IMR-90 (cell line): ENCODE data around the gene KRTAP4-12. TPM values are rescaled to one million over a fixed set of nuclear protein-coding genes. Genes with fewer than 3 reads are reported as not detected.
A peak's percentile ranks its signal among the peaks of the same experiment; 100 is the strongest.

ENCODE experiments used
- ATAC-seq: fragments of 200-7000 bp; cut with Tn5 transposase; 2 replicates; pipeline ENCODE4 v1.9.1; 2020; ENCODE audit warnings: low read depth, mild to moderate bottlenecking, moderate library complexity
- BruUV-seq: library from RNA; stranded (reverse); fragments of 400-500 nt; replicated peaks from 2 replicates; lab custom pipeline; 2021; lab: Mats Ljungman, UMichigan
- CTCF ChIA-PET: fragments of 300-600 bp; formaldehyde crosslinking; extraction: SDS; loops from one replicate; lab custom pipeline; 2021; ENCODE audit warnings: antibody characterized with exemption; lab: Yijun Ruan, JAX
- POLR2A ChIA-PET: fragments of 300-600 bp; sonication (Branson Sonifier 250); formaldehyde crosslinking; loops from one replicate; lab custom pipeline; 2022; ENCODE audit warnings: antibody characterized with exemption; ENCODE audit not compliant: unreplicated experiment; lab: Charles Lee
- DNase-seq: peaks from one replicate; pipeline ENCODE4 v3.0.0; 2013
- H2AFZ ChIP-seq: replicated peaks from 2 replicates; pipeline ENCODE3; 2013; ENCODE audit warnings: low read length, mild to moderate bottlenecking; ENCODE audit not compliant: poor library complexity
- H2AK5ac ChIP-seq: 2 replicates; pipeline ENCODE4 v1.6.1; 2013; ENCODE audit warnings: low read depth, low read length, inconsistent platforms
- H2AK9ac ChIP-seq: replicated peaks from 2 replicates; pipeline ENCODE3; 2013; ENCODE audit warnings: mild to moderate bottlenecking, low read depth, low read length, moderate library complexity; ENCODE audit not compliant: poor library complexity
- H2BK120ac ChIP-seq: 2 replicates; pipeline ENCODE4 v1.6.1; 2013; ENCODE audit warnings: low read depth, low read length, inconsistent platforms
- H2BK15ac ChIP-seq: 3 replicates; pipeline ENCODE4 v1.6.1; 2013; ENCODE audit warnings: low read depth, low read length, inconsistent platforms
- H2BK20ac ChIP-seq: 2 replicates; pipeline ENCODE4 v1.6.1; 2013; ENCODE audit warnings: low read depth, mild to moderate bottlenecking, inconsistent platforms, low read length, moderate library complexity
- H2BK5ac ChIP-seq: 2 replicates; pipeline ENCODE4 v1.6.1; 2013; ENCODE audit warnings: mild to moderate bottlenecking, low read depth, low read length, inconsistent platforms; ENCODE audit not compliant: poor library complexity, severe bottlenecking
- H3K14ac ChIP-seq: replicated peaks from 2 replicates; pipeline ENCODE4 v1.6.1; 2013; ENCODE audit warnings: low read depth, low read length, inconsistent platforms
- H3K18ac ChIP-seq: 2 replicates; pipeline ENCODE4 v1.6.1; 2013; ENCODE audit warnings: low read depth, low read length, control low read depth
- H3K23ac ChIP-seq: 2 replicates; pipeline ENCODE4 v1.6.1; 2013; ENCODE audit warnings: low read depth, low read length, inconsistent platforms
- H3K27ac ChIP-seq: 2 replicates; pipeline ENCODE4 v1.5.1; 2013; ENCODE audit warnings: mild to moderate bottlenecking, control low read depth, low read length; ENCODE audit not compliant: insufficient read depth
- H3K27me3 ChIP-seq: 2 replicates; pipeline ENCODE4 v1.6.1; 2013; ENCODE audit warnings: low read length; ENCODE audit not compliant: control insufficient read depth, insufficient read depth
- H3K36me3 ChIP-seq: 2 replicates; pipeline ENCODE4 v1.6.1; 2013; ENCODE audit warnings: low read length, mixed read lengths; ENCODE audit not compliant: control insufficient read depth, insufficient read depth
- H3K4ac ChIP-seq: 2 replicates; pipeline ENCODE4 v1.6.1; 2013; ENCODE audit warnings: low read depth, low read length, inconsistent platforms
- H3K4me1 ChIP-seq: 2 replicates; pipeline ENCODE4 v1.6.1; 2013; ENCODE audit warnings: low read length, mixed read lengths; ENCODE audit not compliant: control insufficient read depth, insufficient read depth
- H3K4me2 ChIP-seq: 2 replicates; pipeline ENCODE4 v1.6.1; 2013; ENCODE audit warnings: low read depth, mild to moderate bottlenecking, control low read depth, low read length, moderate library complexity
- H3K4me3 ChIP-seq: 2 replicates; pipeline ENCODE4 v1.5.1; 2013; ENCODE audit warnings: low read depth, mild to moderate bottlenecking, control low read depth, low read length, moderate library complexity; ENCODE audit not compliant: insufficient read depth
- H3K56ac ChIP-seq: 2 replicates; pipeline ENCODE4 v1.6.1; 2013; ENCODE audit warnings: low read length, inconsistent platforms; ENCODE audit not compliant: insufficient read depth; ENCODE audit errors: extremely low read depth
- H3K79me1 ChIP-seq, 2 experiments: 2 replicates each; pipeline ENCODE4 v1.6.1; 2013; ENCODE audit warnings: low read length in 2 of 2, inconsistent platforms in 1 of 2, low read depth in 1 of 2
- H3K9ac ChIP-seq: 2 replicates; pipeline ENCODE4 v1.6.1; 2013; ENCODE audit warnings: low read depth, low read length, control low read depth
- H3K9me1 ChIP-seq: 2 replicates; pipeline ENCODE4 v1.6.1; 2013; ENCODE audit warnings: low read length, inconsistent platforms; ENCODE audit not compliant: insufficient read depth
- H3K9me3 ChIP-seq: 2 replicates; pipeline ENCODE4 v1.6.1; 2013; ENCODE audit warnings: low read length; ENCODE audit not compliant: control insufficient read depth, insufficient read depth
- H4K20me1 ChIP-seq: 2 replicates; pipeline ENCODE4 v1.6.1; 2013; ENCODE audit warnings: low read length, inconsistent platforms; ENCODE audit not compliant: insufficient read depth
- H4K5ac ChIP-seq: 2 replicates; pipeline ENCODE4 v1.6.1; 2013; ENCODE audit warnings: mild to moderate bottlenecking, low read depth, low read length, control low read depth
- H4K8ac ChIP-seq, 2 experiments: 2 replicates each; pipeline ENCODE4 v1.6.1; 2013; ENCODE audit warnings: low read depth in 2 of 2, low read length in 2 of 2, control low read depth in 1 of 2, inconsistent platforms in 1 of 2
- H4K91ac ChIP-seq: 2 replicates; pipeline ENCODE4 v1.6.1; 2013; ENCODE audit warnings: low read depth, low read length, inconsistent platforms; ENCODE audit not compliant: insufficient read depth
- MAFK ChIP-seq: IDR thresholded peaks from 2 replicates; pipeline ENCODE4 v1.6.1; 2012; ENCODE audit warnings: low read depth, low read length, improper control_type of control experiment
- RCOR1 ChIP-seq: IDR thresholded peaks from 2 replicates; pipeline ENCODE4 v1.6.1; 2012; ENCODE audit warnings: mild to moderate bottlenecking, low read length, improper control_type of control experiment; ENCODE audit not compliant: insufficient replicate concordance
- WGBS, 2 experiments: methylation state at CpG; one replicate each; pipeline versions ENCODE4 v1.1.5 to v1.1.7; 2013; ENCODE audit warnings: missing lambda C conversion rate in 2 of 2; ENCODE audit not compliant: insufficient read length in 1 of 2; ENCODE audit errors: extremely low coverage in 2 of 2; 5-methylcytosine and 5-hydroxymethylcytosine counted together
- dilution Hi-C: fragments of 300-500 bp; cut with HindIII; formaldehyde crosslinking; loops from one replicate; pipeline ENCODE4 v1.14.3; 2018; ENCODE audit warnings: low sequenced_read_pairs; ENCODE audit not compliant: unreplicated experiment
- in situ Hi-C: fragments of 300-500 bp; cut with MboI; formaldehyde crosslinking; loops from 3 replicates; pipeline ENCODE4 v1.14.3; 2019; ENCODE audit warnings: low sequenced_read_pairs, inconsistent platforms, mixed read lengths
- intact Hi-C: fragments of 100-400 bp; cut with micrococcal nuclease; formaldehyde crosslinking; loops from 2 replicates; pipeline ENCODE4 v1.10.0; 2022
- polyA plus RNA-seq, 3 experiments: library from polyadenylated mRNA; depleted of rRNA; stranded (reverse); fragments of >200 nt; gene quantifications; 2 replicates each; pipeline ENCODE4 v1.2.3, GENCODE V29; 2012; ENCODE audit warnings: low replicate concordance in 1 of 3
- total RNA-seq: library from RNA; depleted of rRNA; stranded (reverse); fragments of >200 nt; gene quantifications from 2 replicates; pipeline ENCODE4 v1.2.3, GENCODE V29; 2012

Gene KRTAP4-12
- total and polyA plus RNA-seq, 2 of the 4 experiments (the other 2 are of a cell fraction), result 0.18 to 1.1 TPM

DNA sequence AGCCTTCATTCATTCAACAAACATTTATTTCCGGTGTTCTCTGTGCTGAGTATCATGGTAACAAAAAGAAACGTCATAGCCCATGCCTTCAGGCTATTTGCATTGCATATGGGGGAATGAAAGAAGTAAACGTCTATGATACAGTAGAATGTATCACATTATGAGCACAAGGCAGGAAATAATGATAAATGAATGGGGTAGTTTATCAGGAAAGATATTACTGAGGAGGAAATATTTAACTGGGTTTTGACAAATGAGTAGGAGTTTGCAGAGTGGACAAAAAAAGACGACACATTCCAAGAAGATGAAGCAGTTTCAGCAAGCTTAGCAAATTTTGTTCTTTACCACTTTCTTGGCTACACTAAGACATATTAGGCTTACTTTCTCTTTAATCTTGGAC, 41.4 kb downstream of the KRTAP4-12 start:
- H3K56ac ChIP-seq, result no peak overlapping the region
- H3K4me3 ChIP-seq, result no peak overlapping the region
- no peaks in the 10 kb centered on the region for H3K36me3 ChIP-seq
- no peaks in the 10 kb centered on the region; the same call in 1 of the 2 replicates for H3K9me1 ChIP-seq
- H3K4me2 ChIP-seq, result no peak overlapping the region
- H4K5ac ChIP-seq, result peak overlapping the region; percentile 95; the same call in 1 of the 2 replicates
- peak overlapping the region; percentile 80 for H2BK120ac ChIP-seq
- H4K91ac ChIP-seq, result no peak overlapping the region
- no TSS peak for BruUV-seq
- dilution Hi-C loops, result no loop called here
- TF ChIP-seq RCOR1, result no peak
- TF ChIP-seq MAFK, result peak; percentile 78
- peak; percentile 35 for DNase-seq
- no peaks in the 10 kb centered on the region for H4K20me1 ChIP-seq
- no peaks in the 10 kb centered on the region for H3K27me3 ChIP-seq
- in situ Hi-C loops, result no loop called here
- H3K18ac ChIP-seq, result peak overlapping the region; percentile 98; the same call in 1 of the 2 replicates
- H3K14ac ChIP-seq, result peak overlapping the region; percentile 37; the same call in 1 of the 2 replicates
- POLR2A ChIA-PET, result no interaction called here
- H2AK5ac ChIP-seq, result no peak overlapping the region
- peak overlapping the region; percentile 77; the same call in 1 of the 2 replicates for H3K4ac ChIP-seq
- no peak overlapping the region for H2AFZ ChIP-seq
- no CpG with 5 or more reads among the region's 4 CpGs for WGBS, 2 experiments
- no peak overlapping the region for H3K23ac ChIP-seq
- H3K27ac ChIP-seq, result peak overlapping the region; percentile 35
- peak; percentile 31 for ATAC-seq
- no peak overlapping the region for H2AK9ac ChIP-seq
- H4K8ac ChIP-seq, result peak overlapping the region; percentile 56 to 70; a peak in 2 of 4 replicates
- peak overlapping the region; percentile 89 for H2BK5ac ChIP-seq
- H3K4me1 ChIP-seq, result no peaks in the 10 kb centered on the region; the same call in 1 of the 2 replicates
- no peaks in the 10 kb centered on the region for H3K79me1 ChIP-seq
- intact Hi-C loops, result no loop called here
- peak overlapping the region; percentile 70; the same call in 1 of the 3 replicates for H2BK15ac ChIP-seq
- peak overlapping the region; percentile 61; the same call in 1 of the 2 replicates for H2BK20ac ChIP-seq
- H3K9ac ChIP-seq, result no peak overlapping the region
- CTCF ChIA-PET, result no interaction called here
- no peaks in the 10 kb centered on the region for H3K9me3 ChIP-seq
